HG03520 (cell line): ENCODE results near the gene BRMS1.
"Not testable (repeated sequence)": the region's sequence is repeated elsewhere in the genome, so short reads cannot be mapped to it uniquely, and the experiment has no call there.

Experiments used
- ATAC-seq: cut with Tn5 transposase; IDR thresholded peaks from one replicate; pipeline ENCODE4 v1.9.1; 2021; ENCODE audit warnings: mild to moderate bottlenecking, moderate library complexity; ENCODE audit not compliant: unreplicated experiment

Gene BRMS1

DNA sequence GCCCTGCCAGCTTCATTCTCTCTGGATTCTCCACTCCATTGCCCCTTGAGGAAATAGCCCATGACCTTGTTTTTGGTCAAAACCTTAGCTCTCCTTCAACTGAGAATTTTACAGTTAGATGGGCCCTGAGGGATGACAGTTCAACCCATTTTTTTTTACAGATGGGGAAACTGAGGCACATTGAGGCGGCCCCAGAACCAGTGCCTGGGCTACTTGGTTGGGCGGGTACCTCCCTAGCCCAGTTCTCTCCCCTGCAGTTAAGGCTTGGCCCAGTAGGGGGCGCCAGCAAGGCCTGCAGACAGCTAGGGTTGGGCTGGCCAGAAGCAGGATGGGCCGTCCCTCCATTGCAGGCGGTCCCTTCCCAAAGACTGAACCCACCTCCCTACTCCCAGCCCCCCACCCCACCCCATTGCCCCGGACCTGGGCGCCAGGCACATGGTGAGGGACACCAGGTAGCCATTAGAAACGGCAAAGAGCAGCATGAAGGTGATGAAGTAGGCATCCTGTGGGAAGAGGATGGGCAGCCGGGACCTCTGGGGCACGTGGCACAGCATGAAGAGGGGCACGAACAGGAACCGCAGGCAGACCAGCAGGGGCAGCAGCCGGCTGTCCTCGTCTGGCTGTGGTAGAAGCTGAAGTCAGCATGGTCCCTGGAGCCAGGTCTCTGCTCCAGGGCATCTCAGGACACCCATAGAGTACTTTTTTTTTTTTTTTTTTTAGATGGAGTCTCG lies 19.1 kb upstream of the BRMS1 start:
- no peak for ATAC-seq

DNA sequence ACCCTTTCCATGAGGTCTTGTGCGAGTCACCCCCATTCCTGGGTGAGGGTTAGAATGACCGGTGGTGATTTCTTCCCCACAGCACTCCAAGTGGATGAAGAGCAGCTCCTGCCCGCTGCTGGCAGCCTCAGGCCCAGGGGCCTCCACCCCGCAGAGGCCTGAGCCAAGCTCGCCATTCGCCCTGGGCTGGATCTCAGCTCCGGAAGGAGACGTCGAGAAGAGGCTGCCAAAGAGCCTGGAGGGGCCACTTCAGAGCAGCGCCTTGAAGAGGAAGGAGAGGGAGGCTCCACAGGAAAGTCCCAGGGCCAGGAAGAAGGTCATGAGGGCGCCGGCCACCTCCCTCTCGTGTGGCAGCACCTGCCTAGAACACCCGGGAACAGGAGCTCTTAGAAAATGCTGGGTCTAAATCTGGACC lies 18.3 kb upstream of the BRMS1 start:
- ATAC-seq = no peak

DNA sequence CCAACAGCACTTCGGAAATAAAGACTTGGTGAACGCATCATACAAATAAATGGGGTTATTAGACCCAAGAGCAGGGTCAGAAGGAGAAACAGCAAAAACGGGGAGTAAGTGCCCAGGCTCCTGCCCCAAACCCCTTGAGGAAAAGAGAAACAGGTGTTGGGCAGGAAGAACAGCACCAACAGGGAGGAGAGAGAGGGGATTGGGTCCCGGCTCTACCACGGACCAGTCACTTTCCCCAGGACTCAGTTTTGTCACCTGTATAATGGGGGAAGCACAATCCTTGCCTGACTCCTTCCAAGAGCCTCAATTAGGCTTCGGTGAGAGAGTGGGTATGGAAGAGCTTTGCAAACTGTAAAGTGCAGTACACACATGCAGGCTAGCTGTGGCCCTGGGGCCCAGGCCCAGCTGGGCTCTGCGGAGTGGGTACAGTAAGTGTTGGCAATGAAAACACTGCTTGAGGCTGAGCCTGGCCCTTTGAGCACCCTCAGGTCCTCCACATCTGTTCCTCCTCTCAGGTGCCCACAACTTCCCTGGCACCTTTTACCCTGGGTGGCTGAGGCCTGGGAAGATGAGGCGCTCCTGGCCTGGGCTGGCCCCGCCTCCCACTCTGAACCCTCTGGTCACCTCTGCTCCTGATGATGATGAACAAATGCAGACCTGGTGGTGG lies 17.7 kb upstream of the BRMS1 start:
- no peak for ATAC-seq

DNA sequence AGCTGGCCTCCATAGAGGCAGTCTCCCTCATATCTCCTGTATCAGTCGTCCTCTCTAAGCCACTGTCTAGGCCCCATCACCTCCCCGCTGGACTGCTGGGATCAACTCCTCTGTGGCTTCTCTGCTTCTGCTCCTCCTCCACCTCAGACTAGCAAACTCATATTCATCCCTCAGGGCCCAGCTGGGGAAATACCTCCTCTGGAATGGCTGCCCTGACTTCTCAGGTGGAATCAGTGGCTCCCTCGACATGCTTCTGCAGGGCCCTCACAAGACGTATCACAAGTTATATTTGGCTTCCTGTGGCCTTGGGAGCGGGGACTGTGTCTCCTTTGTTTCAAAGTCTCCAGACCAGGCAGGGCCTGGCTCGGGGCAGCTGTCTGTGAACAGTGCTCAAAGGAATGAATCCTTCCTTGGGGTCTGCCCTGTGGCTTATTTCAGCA lies 16.6 kb upstream of the BRMS1 start:
- ATAC-seq = no peak

DNA sequence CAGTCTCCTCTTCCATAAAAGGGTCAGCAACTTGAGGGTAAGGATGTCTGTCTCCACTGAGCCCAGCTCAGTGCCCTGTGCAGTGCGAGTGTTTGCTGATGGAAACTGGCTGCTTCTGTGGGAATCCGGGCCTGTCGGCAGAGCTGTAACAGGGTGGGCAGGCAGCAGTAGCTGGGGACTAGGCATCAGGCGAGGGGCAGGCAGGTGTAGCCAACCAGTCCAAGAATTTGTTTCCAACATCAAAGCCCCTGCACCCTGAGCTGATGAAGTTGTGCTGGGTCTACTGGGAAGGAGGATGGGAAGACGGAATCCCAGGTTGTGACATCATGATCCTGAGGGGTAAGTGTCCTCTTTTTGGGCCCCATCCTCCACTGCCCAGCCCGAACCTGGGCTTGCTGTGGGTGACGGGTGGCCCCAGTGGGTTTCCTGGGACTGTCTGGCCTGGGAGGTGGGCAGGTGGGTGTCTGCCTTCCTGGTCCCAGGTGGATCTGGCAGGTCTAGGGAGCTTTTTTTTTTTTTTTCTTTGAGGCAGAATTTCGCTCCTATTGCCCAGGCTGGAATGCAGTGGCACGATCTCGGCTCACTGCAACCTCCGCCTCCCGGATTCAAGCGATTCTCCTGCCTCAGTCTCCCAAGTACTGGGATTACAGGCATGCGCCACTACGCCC lies 15.6 kb upstream of the BRMS1 start:
- no peak for ATAC-seq

DNA sequence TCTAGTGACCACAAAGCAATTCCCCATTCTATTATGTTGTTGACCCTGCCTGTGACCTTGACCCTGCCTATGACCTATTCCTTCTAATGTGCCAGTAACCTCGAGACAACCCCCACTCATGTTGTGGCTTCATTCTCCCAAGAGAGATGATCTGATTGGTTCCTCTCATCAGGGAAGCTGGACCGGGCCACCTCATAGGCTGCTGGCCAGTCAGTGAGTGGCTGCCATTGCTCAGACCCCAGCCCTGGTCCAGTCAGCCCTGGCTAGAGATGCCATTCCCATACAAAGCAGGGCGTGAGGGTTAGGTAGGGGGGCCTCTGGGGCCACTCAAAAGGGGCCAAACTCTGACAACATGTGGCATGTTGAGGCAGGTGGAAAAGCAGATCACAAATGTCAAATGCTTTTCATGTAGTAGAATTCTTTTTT lies 14.8 kb upstream of the BRMS1 start:
- no peak for ATAC-seq

DNA sequence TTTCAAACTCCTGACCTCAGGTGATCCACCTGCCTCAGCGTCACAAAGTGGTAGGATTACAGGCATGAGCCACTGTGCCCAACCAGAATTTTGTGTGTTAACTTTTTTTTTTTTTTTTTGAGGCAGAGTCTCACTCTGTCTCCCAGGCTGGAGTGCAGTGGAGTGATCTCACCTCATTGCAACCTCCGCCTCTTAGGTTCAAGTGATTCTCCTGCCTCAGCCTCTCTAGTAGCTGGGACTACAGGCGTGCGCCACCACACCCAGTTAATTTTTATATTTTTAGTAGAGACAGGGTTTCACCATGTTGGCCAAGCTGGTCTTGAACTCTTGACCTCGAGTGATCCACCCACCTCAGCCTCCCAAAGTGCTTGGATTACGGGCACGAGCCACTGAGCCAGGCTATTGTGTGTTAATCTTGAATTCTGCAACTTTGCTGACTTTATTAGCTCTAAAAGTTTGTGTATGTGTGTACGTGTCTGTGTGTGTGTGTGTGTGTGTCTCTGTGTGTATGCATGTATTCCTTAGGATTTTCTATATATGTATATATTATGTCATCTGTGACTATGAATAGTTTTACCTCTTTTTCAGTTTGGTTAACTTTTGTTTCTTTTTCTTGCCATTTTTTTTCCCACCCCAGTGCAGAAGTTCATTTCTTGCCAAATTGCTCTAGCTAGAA lies 5.8 kb upstream of the BRMS1 start:
- ATAC-seq = not testable (repeated sequence)

DNA sequence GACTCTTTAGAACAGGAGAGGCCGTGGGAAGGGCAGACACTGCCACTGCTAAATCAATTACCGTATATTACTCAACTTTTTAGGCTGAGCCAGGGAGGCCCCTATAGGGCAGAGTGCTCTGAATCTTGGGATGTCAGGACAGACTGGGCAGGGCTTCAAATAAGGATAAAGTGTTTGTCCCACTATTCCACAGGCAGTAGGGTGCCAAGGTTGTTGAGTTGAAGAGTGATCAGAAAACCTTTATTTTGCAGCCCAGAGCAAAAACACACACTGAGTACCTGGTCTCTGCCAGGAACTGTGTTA lies 4.1 kb upstream of the BRMS1 start:
- no peak for ATAC-seq

DNA sequence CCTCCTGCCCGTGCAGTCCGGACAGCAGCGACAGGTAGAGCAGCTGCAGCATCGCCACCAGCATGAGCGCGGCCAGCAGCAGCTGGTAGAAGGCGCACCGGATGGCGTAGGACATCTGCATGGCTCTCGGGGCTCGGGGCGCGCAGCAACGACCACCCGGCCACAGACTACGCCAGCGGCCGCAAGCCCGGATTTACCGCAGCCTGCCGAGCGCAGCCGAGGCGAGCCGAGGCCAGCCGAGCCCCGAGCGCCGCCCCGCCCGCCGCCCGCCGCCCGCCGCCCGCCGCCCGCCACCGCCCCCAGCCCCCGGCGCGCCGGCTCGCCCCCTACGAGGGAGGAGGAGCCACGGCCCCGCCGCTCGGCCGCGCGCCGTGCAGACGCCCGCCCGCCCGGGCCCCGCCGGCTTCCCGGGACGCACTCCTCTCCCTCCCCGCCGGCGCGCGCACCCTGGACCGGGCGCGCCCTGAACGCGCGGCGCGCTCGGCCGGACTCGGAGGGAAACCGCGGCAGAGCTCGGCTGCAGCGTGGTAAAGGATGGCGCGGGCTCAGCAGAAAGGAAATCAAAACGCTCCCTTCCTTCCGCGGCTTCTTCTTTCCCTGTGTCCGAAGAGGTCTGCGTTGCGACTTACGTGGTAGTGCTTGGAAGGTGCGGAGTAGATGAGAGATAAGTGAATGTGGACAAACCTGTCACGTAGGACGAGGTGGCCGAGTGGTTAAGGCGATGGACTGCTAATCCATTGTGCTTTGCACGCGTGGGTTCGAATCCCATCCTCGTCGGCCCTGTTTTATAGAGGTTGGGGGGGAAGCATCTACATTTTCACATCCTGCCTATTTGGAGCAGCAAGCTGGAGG lies 2.7 kb upstream of the BRMS1 start, which contains the start of gene B4GAT1:
B4GAT1 (minus strand) TSS at position 205 of the 852 bp plus-strand sequence; CDS start at position 121, 84 bp downstream.
- no peak for ATAC-seq

DNA sequence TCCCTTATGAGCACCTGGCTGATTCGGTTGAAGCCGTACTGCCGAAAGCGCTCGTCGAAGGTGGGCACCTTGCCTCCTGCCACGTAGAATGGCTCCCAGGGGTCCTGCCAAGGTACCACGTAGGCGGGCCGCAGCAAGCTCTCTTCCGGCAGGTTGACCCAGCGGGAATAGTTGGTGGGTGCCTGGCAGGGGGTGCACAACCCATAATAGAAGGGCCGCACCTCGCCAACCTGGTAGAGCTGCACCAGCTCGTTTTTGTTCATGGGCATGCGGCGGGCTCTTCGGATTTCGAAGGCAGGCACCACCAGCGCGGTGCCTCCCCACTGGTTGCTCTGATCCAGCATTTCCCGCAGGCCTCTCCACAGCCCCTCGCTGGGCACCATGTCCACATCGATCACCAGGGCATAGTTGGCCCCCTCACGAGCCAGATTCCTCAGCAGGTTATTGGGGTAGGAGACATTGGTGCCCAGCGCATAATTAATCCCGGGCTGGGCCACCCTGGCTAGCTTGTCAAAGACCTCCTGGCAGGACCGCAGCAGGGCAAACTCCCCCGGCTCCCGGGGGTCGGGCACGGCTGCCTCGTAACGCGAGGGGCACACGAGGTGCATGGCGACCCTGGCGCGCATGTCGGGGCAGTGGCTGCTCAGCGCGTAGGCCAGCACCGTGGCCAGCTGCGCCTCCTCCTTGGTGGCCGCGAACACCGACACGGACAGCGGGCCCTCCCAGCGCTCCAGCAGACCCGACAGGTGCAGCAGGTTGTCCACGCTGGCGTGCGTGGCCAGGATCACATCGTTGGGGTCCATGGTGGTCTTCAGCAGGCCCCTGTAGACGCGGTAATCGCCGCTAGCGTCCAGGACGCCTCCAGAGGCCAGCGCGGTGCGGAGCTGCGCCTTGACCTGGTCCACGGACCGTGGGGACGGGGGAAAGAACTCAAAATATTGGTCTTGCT lies 1.8 kb upstream of the BRMS1 start:
- ATAC-seq = no peak

DNA sequence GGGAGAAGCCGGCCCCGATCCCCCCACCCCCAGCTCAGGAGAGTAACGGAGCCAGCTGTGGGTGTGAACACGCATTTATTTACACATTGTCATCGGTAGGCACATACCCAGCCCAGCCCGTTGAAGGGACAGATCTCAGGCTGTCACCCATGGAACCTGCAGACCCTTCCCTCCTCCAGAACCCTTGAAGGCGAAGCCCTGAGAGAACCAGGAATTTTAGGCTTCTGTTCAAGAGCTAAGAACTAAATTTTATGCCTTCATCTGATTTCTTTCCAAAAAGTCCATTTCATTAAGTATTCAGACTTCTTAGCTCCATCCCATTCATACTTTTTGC lies 379 bp upstream of the BRMS1 start:
- peak; percentile 3 for ATAC-seq

DNA sequence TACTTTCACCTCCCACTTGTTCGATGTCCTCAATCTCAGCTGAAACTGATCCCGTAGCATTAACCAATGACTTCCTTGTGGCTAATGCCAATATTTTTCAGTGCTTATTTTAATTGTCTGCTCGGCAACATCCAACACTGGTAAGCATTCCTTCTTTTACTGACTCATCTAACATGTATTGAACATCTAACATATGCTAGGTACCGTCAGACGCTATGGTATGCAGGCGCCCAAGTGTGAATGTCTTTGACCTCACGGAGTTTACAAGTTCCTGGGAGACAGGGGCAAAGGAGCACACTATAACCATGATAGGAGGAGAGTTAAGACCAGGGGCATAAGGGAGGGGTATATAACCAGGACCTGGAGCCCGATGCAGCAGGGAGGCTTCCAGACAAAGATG lies 1.7 kb downstream of the BRMS1 start:
- no peak for ATAC-seq

DNA sequence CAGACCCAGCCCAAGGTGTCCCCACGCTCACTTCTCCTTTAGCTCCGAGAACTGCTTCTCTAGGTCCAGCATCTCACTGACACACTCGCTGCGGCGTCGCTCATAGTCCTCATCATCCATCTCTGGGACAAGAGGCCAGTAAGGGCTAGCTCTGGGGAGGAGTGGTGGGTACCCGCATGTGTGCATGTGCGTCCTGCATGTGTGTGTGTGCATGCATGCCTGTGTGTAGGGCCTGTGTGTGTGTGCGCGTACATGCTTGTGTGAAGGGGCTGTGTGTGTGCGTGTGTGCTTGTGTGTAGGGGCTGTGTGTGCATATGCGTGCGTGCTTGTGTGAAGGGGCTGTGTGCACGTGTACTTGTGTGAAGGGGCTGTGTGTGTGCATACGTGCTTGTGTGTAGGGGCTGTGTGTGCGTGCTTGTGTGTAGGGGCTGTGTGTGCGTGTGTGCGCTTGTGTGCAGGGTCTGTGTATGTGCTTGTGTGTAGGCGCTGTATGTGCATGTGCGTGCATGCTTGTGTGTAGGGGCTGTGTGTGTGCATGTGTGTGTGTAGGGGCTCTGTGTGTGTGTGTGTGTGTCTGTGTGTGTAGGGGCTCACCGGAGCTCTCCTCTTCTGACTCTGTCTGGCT lies 3.3 kb downstream of the BRMS1 start:
- ATAC-seq = no peak

DNA sequence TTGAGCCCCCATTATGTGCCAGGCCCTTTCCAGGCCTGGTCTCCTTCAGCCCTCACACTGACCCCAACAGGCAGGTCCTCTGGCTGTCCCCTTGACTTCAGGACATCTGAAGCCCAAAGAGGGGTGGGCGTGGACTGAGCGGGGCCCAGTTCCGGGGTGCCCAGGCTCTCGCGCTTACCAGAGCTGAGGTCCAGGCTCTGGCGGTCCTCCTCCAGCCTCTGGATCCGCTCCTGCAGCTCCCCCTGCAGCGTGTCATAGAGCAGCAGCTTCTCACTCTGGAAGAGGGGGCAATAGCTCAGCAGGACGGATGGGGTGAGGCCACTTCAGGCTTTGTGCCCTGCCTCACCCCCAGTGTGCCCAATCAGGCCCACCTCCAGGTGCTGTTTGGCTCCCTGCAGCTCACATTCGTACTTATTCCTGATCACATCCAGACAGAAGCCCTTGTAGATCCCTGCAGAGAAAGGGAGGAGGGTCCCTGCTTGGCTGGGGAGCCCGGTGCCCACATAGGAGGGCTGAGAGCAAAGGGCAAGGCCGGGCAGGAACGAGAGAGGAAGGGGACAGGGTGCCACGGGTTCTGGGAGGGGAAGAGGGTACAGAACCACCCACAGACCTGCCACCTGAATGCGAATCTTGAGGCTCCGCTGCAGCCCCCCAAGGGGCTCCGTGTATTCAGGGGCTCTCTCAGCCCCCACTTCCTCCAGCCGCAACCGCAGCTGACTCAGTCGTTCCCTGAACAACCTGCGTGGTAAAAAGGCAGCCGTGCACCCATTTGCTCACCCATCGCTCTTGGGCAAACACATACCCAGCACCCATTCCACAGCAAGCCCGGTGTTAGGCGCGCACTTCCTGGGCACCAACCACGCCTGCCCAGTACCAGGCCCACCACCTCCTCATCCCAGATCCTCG lies 4.1 kb downstream of the BRMS1 start:
- ATAC-seq = no peak

DNA sequence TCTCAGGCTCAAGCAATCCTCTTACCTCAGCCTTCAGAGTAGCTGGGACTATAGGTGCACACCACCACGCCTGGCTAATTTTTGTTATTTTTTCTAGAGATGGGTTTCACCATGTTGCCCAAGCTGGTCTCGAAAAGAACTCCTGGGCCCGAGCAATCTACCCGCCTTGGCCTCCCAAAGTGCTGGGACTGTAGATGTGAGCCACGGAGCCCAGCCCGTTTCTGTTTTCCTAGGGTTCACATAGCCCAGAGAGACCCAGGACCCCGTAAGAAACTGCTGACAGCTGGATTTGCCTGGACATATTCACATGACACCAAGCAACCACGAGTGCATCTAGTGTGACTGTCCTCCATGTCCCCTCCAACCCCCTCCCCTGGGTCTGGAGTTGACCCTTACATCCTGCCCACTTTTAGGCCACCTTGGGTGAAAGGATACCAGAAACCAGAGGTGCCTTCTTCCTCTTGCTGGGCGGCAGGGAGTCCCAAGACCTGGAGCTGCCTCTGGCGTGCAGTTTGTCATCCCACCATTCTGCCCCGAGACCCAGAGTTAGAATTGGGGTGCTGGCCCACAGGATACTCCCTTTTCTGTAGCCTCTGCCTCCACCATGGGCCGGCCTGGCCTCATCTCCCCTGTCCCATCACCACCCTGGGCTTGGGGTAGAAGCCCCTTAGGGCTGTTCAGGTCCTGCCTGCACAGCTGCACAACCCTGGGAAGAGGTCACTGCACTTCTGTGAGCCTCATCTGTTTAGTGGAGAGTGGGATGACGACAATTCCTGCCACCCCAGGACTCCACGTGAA lies 5.0 kb downstream of the BRMS1 start:
- ATAC-seq = no peak

DNA sequence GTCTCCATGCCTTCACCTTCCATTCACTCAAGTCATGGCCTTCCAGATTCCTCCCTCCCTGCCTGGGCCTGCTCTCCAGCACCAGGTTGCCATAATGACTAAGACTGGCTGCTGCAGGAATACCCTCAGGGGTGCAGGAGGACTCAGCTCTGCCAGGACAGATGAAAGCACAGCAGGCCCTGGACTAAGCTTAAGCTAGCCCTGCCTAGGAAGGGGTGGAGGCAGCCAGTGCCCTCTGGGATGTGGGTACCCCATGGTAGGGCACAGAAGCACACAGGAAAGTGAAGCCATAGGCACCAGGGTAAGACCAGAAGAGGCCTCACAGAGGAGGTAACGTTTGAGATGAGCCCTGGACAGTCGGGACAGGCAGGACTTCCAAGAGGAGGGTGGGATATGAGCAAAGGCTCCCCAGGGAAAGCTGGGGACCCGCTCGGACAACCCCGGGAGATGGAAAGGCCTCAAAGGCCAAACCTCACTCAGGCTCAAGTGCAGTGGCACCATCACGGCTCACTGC lies 5.7 kb downstream of the BRMS1 start:
- no peak for ATAC-seq
